Measurements from ENCODE around the gene DNAJC17.

The DNAJC17 gene

DNA sequence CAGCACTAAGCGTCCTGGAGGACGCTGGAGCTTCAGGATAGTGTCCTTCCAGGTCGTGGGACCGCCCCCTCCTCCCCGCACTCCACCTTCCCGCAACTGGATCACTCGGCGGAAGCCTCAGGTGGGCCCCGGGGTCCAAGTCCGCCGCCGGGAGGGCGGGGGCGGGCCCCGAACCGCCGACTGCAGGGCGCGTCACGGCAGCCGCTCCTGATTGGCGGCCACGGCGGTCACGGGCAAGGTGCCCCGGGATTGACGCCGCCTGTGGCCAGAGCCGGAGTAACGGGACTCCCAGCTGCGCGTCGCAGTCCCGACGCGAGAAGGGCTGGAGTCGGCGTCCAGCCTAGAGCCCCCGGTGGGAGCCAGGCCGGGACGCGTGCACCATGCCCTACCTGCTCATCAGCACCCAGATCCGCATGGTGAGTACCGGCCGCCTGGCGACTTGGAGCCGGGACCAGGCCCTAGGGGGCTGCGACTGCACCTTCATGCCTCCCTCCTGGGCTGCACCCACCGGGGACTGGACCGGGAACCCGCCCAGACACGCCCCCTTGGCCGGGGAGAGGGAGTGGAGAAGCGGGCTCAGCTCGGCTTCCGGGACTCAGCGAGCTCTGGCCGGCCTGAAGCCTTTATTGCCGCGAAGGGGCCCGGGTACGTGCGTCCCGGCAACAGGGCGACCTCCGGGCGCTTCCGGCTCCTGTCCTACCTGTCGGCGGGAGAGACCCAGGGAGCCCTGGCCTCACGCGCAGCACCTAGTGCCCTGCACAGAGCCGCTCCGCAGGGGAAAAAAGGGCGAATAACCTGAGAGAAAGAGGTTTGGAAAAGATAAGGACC is 43.3 kb downstream of the DNAJC17 start, which contains the start of gene GCHFR:
Gene GCHFR, plus strand, starts transcription at position 268 of the 828 bp plus-strand sequence. Its CDS starts 113 bp downstream, at position 381.
- Histone ChIP-seq H3K27ac (peak within 1 kb of the TSS; percentile 56), H3K4me1 (peaks cover 3% of the 10 kb centered on the region)

DNA sequence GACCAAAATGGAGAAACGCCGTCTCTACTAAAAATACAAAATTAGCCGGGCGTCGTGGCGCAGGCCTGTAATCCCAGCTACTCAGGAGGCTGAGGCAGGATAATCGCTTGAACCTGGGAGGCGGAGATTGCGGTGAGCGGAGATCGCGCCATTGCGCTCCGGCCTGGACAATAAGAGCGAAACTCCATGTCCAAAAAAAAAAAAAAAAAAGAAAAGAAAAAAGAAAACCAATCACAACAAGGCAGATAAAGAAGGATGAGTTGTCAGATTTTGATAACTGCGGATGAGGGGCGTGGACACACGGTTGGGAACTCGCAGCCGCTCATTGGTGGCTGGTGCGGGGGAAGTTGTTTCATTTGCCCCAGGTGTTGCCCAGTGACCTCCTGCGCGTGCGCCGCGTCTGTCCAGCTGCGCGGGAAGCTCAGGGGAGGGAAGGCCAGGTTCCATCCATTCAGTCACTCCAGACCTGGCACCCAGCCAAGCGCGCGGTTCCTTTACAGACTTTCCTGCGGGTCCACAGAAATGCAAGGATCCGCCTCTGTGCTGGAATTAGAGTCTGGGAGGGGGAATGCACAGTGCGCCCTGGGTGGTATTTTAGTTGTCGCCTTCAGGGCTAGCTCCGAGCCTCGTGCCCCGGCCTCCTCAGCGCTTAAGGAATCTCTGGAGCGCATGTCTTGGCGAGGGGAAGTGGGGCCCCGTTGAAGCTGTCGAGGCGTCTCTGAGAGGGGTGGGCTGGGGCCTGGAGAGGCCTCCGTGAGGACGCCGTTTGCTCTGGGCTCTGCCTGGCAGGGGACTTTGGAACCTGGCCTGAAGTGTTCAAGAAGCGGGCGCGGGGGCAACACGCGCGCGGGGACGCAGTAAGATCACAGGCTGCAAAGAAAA is 44.1 kb downstream of the DNAJC17 start:
- Histone ChIP-seq H3K4me2 (ENCODE audit: low read length) (peak overlapping the region; percentile 76), H3K4me3 (ENCODE audit: low read depth, low read length) (peak overlapping the region; percentile 46), H3K79me2 (no peaks in the 10 kb centered on the region), H3K27ac (peak overlapping the region; percentile 56), H3K27me3 (ENCODE audit: control insufficient read depth, insufficient read depth, low read length) (no peaks in the 10 kb centered on the region), H3K36me3 (ENCODE audit: control insufficient read depth, insufficient read depth, low read length) (no peaks in the 10 kb centered on the region), H3K9me3 (ENCODE audit: control insufficient read depth, low read length) (no peaks in the 10 kb centered on the region), H3K9ac (no peak overlapping the region), H2AFZ (peak overlapping the region; percentile 85), H3K4me1 (peaks cover 3% of the 10 kb centered on the region)
- TF ChIP-seq, protein P1, sequence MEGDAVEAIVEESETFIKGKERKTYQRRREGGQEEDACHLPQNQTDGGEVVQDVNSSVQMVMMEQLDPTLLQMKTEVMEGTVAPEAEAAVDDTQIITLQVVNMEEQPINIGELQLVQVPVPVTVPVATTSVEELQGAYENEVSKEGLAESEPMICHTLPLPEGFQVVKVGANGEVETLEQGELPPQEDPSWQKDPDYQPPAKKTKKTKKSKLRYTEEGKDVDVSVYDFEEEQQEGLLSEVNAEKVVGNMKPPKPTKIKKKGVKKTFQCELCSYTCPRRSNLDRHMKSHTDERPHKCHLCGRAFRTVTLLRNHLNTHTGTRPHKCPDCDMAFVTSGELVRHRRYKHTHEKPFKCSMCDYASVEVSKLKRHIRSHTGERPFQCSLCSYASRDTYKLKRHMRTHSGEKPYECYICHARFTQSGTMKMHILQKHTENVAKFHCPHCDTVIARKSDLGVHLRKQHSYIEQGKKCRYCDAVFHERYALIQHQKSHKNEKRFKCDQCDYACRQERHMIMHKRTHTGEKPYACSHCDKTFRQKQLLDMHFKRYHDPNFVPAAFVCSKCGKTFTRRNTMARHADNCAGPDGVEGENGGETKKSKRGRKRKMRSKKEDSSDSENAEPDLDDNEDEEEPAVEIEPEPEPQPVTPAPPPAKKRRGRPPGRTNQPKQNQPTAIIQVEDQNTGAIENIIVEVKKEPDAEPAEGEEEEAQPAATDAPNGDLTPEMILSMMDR (IDR thresholded peaks at IDR 0.05) = no peak

More for the DNA sequence above, 43.3 kb downstream of the DNAJC17 start, which contains the start of gene GCHFR:
- Histone ChIP-seq H3K9me3 (ENCODE audit: control insufficient read depth, low read length) (no peaks in the 10 kb centered on the region), H3K79me2 (no peaks in the 10 kb centered on the region), H3K9ac (no peak within 1 kb of the TSS), H3K4me3 (ENCODE audit: low read depth, low read length) (peak within 1 kb of the TSS; percentile 46), H3K36me3 (ENCODE audit: control insufficient read depth, insufficient read depth, low read length) (no peaks in the 10 kb centered on the region), H3K4me2 (ENCODE audit: low read length) (peak within 1 kb of the TSS; percentile 76), H2AFZ (peak within 1 kb of the TSS; percentile 85), H3K27me3 (ENCODE audit: control insufficient read depth, insufficient read depth, low read length) (no peaks in the 10 kb centered on the region)
- TF ChIP-seq, protein P1 (IDR thresholded peaks at IDR 0.05) = no peak

DNA sequence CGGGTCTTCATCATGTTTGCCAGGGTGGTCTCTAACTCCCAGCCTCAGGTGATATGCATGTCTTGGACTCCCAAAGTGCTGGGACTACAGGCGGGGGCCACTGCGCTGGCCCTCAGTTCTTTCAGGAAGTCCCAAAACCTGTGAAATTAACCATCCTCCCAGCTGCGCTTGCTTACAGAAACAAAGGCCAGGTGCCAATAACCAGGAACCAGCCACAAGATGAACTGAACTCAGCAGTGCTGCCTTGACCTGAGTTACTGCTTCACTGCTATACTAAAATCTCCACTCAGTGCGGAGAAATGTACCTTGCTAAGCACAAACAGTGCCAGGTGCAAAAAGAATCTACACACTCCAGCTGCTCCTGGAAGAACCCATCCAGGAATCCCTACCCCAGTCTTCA is 47.3 kb downstream of the DNAJC17 start:
- H3K36me3 ChIP-seq (ENCODE audit: control insufficient read depth, insufficient read depth, low read length) = no peaks in the 10 kb centered on the region
- H3K4me3 ChIP-seq (ENCODE audit: low read depth, low read length) = no peak overlapping the region
- TF ChIP-seq, protein P1 (IDR thresholded peaks at IDR 0.05) = no peak
- H3K9ac ChIP-seq = no peak overlapping the region
- no peak overlapping the region for H3K27ac ChIP-seq
- H3K4me2 ChIP-seq (ENCODE audit: low read length) = no peak overlapping the region
- no peaks in the 10 kb centered on the region for H3K9me3 ChIP-seq (ENCODE audit: control insufficient read depth, low read length)
- no peaks in the 10 kb centered on the region for H3K79me2 ChIP-seq
- no peak overlapping the region for H2AFZ ChIP-seq
- no peaks in the 10 kb centered on the region for H3K27me3 ChIP-seq (ENCODE audit: control insufficient read depth, insufficient read depth, low read length)
- H3K4me1 ChIP-seq = peaks cover 5% of the 10 kb centered on the region

DNA sequence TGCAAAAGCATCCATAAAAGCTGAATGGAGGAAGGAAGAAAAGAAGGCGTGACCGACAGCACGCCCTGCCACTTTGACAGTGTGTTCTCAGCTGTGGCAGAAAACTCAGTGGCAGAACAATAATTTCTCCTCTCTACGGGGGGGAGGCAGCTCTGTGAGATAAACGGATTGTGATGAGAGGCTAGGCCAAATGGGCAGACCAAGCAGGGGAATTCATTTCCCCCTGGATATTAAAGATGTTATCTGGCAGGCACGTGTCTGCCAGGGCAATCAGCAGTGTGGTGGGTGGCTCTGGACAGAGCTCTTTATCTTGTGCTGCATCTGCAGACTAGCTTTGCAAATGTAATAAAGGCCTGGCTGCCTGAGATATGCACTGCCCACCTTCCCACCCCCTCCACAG is 50.3 kb downstream of the DNAJC17 start:
- Histone ChIP-seq H3K9me3 (ENCODE audit: control insufficient read depth, low read length) (no peaks in the 10 kb centered on the region), H3K4me1 (peaks cover 3% of the 10 kb centered on the region), H2AFZ (peak overlapping the region; percentile 8), H3K4me2 (ENCODE audit: low read length) (no peak overlapping the region), H3K79me2 (no peaks in the 10 kb centered on the region), H3K9ac (no peak overlapping the region), H3K27ac (no peak overlapping the region), H3K36me3 (ENCODE audit: control insufficient read depth, insufficient read depth, low read length) (no peaks in the 10 kb centered on the region), H3K4me3 (ENCODE audit: low read depth, low read length) (no peak overlapping the region), H3K27me3 (ENCODE audit: control insufficient read depth, insufficient read depth, low read length) (no peaks in the 10 kb centered on the region)
- TF ChIP-seq, protein P1 (IDR thresholded peaks at IDR 0.05) = no peak

Data from parathyroid adenoma (tissue), 2 donors.